ENCODE results near the gene STK11IP. TPM values are rescaled to one million over a fixed set of nuclear protein-coding genes. Genes with fewer than 3 reads are reported as not detected.

STK11IP gene
- total RNA-seq, 1 experiment from 2014 or later = 35.6 TPM

DNA sequence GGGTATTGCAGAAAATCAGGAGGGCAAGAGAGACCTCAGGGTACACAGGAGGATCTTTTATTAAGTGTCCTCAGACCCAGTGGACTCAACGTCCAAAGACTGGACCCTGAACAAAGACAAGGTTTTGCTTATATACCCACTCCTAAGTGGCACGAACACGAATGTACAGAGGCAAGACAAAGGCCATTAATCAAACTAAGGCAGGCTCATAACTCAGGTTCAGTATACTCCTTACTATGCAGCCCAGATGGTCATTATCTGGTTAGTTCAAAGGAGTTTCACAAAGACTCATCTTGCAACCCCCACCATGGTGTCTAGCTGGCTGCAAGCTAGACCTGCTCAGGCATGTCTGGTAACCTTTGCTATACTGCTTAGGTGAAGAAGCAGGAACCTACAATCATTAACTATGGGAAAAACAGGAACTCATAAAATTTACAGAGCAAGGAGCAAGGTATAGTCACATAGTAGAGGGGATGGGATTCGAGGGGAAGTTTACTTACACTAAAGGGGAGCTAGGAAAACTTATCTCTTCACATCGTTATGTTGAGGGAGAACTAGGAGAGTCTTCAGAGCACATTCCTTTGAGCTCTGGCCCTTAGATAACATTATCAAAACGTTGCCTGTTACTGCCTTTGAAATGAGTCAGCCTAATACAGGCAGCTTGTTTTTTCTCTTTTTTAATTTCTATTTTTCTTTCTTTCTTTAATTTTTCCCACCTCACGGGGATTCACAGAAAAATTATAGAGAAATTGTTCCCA, 63.7 kb downstream of the STK11IP start:
- CTCF ChIA-PET = no interaction called here
- Histone ChIP-seq H3K36me3 (ENCODE audit: insufficient read depth, low read length, poor library complexity, severe bottlenecking) (no peaks in the 10 kb centered on the region), H3K4me1 (ENCODE audit: insufficient read depth, low read length, poor library complexity, severe bottlenecking) (no peaks in the 10 kb centered on the region), H3K27me3 (replicated peaks; ENCODE audit: insufficient read depth, low read depth, low read length, poor library complexity) (peaks cover 21% of the 10 kb centered on the region), H3K27ac (ENCODE audit: low read depth, low read length, poor library complexity, severe bottlenecking) (no peak overlapping the region), H3K4me3 (ENCODE audit: low read depth, low read length, poor library complexity, severe bottlenecking) (no peak overlapping the region), H3K9me3 (ENCODE audit: low read depth, low read length, poor library complexity, severe bottlenecking) (no peaks in the 10 kb centered on the region)
- intact Hi-C loops (cut with micrococcal nuclease; ENCODE audit: unreplicated experiment) = no loop called here
- POLR2A ChIA-PET (ENCODE audit: low non-redundant PET) = no interaction called here
- no TSS peak for BruUV-seq (replicated peaks)
- TF ChIP-seq EZH2 (IDR thresholded peaks at IDR 0.05; ENCODE audit: borderline replicate concordance, low read depth, low read length, poor library complexity, severe bottlenecking) = no peak
- TF ChIP-seq, protein P1, sequence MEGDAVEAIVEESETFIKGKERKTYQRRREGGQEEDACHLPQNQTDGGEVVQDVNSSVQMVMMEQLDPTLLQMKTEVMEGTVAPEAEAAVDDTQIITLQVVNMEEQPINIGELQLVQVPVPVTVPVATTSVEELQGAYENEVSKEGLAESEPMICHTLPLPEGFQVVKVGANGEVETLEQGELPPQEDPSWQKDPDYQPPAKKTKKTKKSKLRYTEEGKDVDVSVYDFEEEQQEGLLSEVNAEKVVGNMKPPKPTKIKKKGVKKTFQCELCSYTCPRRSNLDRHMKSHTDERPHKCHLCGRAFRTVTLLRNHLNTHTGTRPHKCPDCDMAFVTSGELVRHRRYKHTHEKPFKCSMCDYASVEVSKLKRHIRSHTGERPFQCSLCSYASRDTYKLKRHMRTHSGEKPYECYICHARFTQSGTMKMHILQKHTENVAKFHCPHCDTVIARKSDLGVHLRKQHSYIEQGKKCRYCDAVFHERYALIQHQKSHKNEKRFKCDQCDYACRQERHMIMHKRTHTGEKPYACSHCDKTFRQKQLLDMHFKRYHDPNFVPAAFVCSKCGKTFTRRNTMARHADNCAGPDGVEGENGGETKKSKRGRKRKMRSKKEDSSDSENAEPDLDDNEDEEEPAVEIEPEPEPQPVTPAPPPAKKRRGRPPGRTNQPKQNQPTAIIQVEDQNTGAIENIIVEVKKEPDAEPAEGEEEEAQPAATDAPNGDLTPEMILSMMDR (conservative IDR thresholded peaks at IDR 0.05; ENCODE audit: low read depth, low read length) = no peak
- DNase-seq (ENCODE audit: low spot score) = no peak

DNA sequence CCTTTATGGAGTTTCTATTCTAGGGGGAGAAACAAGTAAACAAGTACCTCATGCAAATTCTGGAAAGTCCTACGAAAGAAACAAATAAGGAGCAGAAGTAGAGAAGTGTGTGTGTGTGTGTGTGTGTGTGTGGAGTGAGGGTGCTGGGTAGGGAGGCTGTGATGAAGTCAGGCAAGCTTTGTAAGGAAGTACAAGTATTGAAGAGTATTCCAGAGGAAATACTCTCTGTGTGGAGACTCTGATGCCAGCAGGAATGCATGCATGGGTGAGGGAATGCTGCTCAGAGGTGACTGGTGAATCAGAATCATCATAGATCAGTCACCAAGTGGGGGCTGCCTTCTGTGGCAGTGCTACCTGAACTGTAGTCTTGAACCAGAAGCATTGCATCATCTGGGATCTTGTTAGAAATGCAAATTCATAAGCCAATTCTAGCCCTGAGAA, 64.3 kb downstream of the STK11IP start:
- no TSS peak for BruUV-seq (replicated peaks)

DNA sequence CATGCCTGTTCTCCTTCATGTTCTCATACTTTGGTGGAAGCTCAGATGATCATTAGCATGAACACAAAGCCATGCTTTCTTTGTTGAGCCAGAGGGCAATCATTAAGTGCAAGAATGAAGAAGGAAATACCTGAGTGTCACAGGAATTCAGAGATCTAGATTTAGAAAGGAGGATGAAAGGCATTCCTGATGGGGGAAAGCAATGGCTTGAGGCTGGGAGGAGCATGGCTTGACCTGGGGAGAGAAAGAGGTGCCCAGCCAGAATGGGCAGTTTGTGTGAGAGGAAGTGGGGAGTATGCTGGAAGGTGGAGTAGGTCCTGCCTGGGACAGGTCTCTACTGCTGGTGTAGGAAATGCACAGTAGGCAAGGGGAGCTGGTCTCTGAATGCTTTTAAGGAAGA, 64.9 kb downstream of the STK11IP start:
- Histone ChIP-seq H3K27me3 (replicated peaks; ENCODE audit: insufficient read depth, low read depth, low read length, poor library complexity) (peaks cover 16% of the 10 kb centered on the region), H3K4me3 (ENCODE audit: low read depth, low read length, poor library complexity, severe bottlenecking) (no peak overlapping the region), H3K9me3 (ENCODE audit: low read depth, low read length, poor library complexity, severe bottlenecking) (no peaks in the 10 kb centered on the region), H3K4me1 (ENCODE audit: insufficient read depth, low read length, poor library complexity, severe bottlenecking) (no peaks in the 10 kb centered on the region), H3K36me3 (ENCODE audit: insufficient read depth, low read length, poor library complexity, severe bottlenecking) (no peaks in the 10 kb centered on the region), H3K27ac (ENCODE audit: low read depth, low read length, poor library complexity, severe bottlenecking) (no peak overlapping the region)
- no peak for DNase-seq (ENCODE audit: low spot score)
- CTCF ChIA-PET = no interaction called here
- TF ChIP-seq, protein P1 (conservative IDR thresholded peaks at IDR 0.05; ENCODE audit: low read depth, low read length) = no peak
- TF ChIP-seq EZH2 (IDR thresholded peaks at IDR 0.05; ENCODE audit: borderline replicate concordance, low read depth, low read length, poor library complexity, severe bottlenecking) = no peak
- BruUV-seq (replicated peaks) = no TSS peak
- intact Hi-C loops (cut with micrococcal nuclease; ENCODE audit: unreplicated experiment) = no loop called here
- POLR2A ChIA-PET (ENCODE audit: low non-redundant PET) = no interaction called here

More for the DNA sequence above, 64.3 kb downstream of the STK11IP start:
- CTCF ChIA-PET = no interaction called here
- POLR2A ChIA-PET (ENCODE audit: low non-redundant PET) = no interaction called here
- H3K27me3 ChIP-seq (replicated peaks; ENCODE audit: insufficient read depth, low read depth, low read length, poor library complexity) = peaks cover 21% of the 10 kb centered on the region
- intact Hi-C loops (cut with micrococcal nuclease; ENCODE audit: unreplicated experiment) = no loop called here
- no peak for DNase-seq (ENCODE audit: low spot score)
- no peak for TF ChIP-seq EZH2 (IDR thresholded peaks at IDR 0.05; ENCODE audit: borderline replicate concordance, low read depth, low read length, poor library complexity, severe bottlenecking)
- TF ChIP-seq, protein P1 (conservative IDR thresholded peaks at IDR 0.05; ENCODE audit: low read depth, low read length) = no peak
- H3K27ac ChIP-seq (ENCODE audit: low read depth, low read length, poor library complexity, severe bottlenecking) = no peak overlapping the region
- no peaks in the 10 kb centered on the region for H3K36me3 ChIP-seq (ENCODE audit: insufficient read depth, low read length, poor library complexity, severe bottlenecking)
- no peak overlapping the region for H3K4me3 ChIP-seq (ENCODE audit: low read depth, low read length, poor library complexity, severe bottlenecking)
- no peaks in the 10 kb centered on the region for H3K9me3 ChIP-seq (ENCODE audit: low read depth, low read length, poor library complexity, severe bottlenecking)
- no peaks in the 10 kb centered on the region for H3K4me1 ChIP-seq (ENCODE audit: insufficient read depth, low read length, poor library complexity, severe bottlenecking)
